Body of pancreas (tissue), 4 donors: Measurements from ENCODE around the gene TAS1R3. TPM values are rescaled to one million over a fixed set of nuclear protein-coding genes. Genes with fewer than 3 reads are reported as not detected.
A peak's percentile ranks its signal among the peaks of the same experiment; 100 is the strongest.

Source experiments
- ATAC-seq: fragments of 150-250 bp; one replicate; pipeline ENCODE4 v1.9.1; 2016
- DNase-seq, 4 donors: peaks; one replicate each; pipeline ENCODE4 v3.0.0-alpha.2; 2019
- H3K27ac ChIP-seq, 4 donors: fragments of 200-600 bp; sonication (generic); 1 replicate in 3 of 4; 2 replicates in 1 of 4; pipeline versions ENCODE4 v1.5.1 to v1.6.1; 2016 to 2019; ENCODE audit warnings: mild to moderate bottlenecking in 1 of 4, mixed read lengths in 1 of 4, moderate library complexity in 1 of 4
- H3K27me3 ChIP-seq, 2 donors: fragments of 200-600 bp; sonication (generic); one replicate each; pipeline ENCODE4 v1.6.0; 2016; ENCODE audit warnings: mild to moderate bottlenecking in 1 of 2
- H3K36me3 ChIP-seq, 2 donors: fragments of 200-600 bp; sonication (generic); replicated peaks in 1 of 2; 2 replicates each; pipeline ENCODE4 v1.5.1; 2016; ENCODE audit warnings: low read depth in 2 of 2; ENCODE audit not compliant: insufficient read depth in 1 of 2
- H3K4me1 ChIP-seq: fragments of 200-600 bp; sonication (generic); one replicate; pipeline ENCODE4 v1.6.0; 2016
- H3K4me3 ChIP-seq, 2 donors: fragments of 200-600 bp; sonication (generic); 1 replicate in 1 of 2; 2 replicates in 1 of 2; pipeline ENCODE4 v1.5.1; 2016 to 2019
- H3K9me3 ChIP-seq, 3 donors: fragments of 200-600 bp; sonication (generic); 1 replicate in 2 of 3; 2 replicates in 1 of 3; pipeline ENCODE4 v1.5.1; 2016
- CTCF ChIP-seq, 7 experiments: fragments of 450-650 bp in 4 of 7; fragments of 200-600 bp in 3 of 7; sonication (generic) in 3 of 7; IDR thresholded peaks; one replicate each; pipeline ENCODE4 v1.5.1; 2016 to 2019; ENCODE audit warnings: antibody characterized with exemption in 7 of 7
- POLR2A ChIP-seq, 3 donors: fragments of 450-650 bp; IDR thresholded peaks; one replicate each; pipeline ENCODE4 v1.6.1; 2016; ENCODE audit warnings: antibody characterized with exemption in 3 of 3, mild to moderate bottlenecking in 2 of 3
- WGBS, 2 donors: methylation state at CpG; one replicate each; pipeline ENCODE4 v1.1.5; 2017; 5-methylcytosine and 5-hydroxymethylcytosine counted together
- intact Hi-C: fragments of 100-400 bp; cut with DNase I; formaldehyde crosslinking; loops from one replicate; pipeline ENCODE4 v1.15.1; 2023
- total RNA-seq, 2 donors: library from RNA; depleted of rRNA; stranded (reverse); fragments of >200 nt; gene quantifications; one replicate each; pipeline ENCODE4 v1.1.0, GENCODE V29; 2016

Gene TAS1R3
- total RNA-seq, 2 donors from 2014 or later = 0.26 TPM; not detected in 1

- DNase-seq (no peak), ATAC-seq (no peak)
- intact Hi-C loops = no loop called here
- Histone ChIP-seq H3K27me3 (peaks cover 0 to 8% of the 10 kb centered on the region in 2 donors), H3K4me1 (peaks cover 14% of the 10 kb centered on the region), H3K27ac (no peak overlapping the region), H3K36me3 (no peaks in the 10 kb centered on the region), H3K4me3 (no peak overlapping the region), H3K9me3 (no peaks in the 10 kb centered on the region)
- TF ChIP-seq POLR2A (IDR thresholded peaks at IDR 0.05) = no peak
- no peak for TF ChIP-seq CTCF (IDR thresholded peaks at IDR 0.05)
- WGBS, 2 donors = 57 to 79% methylated on average over 12 to 24 of the region's 32 CpGs
Observed at GRCh38 chr1:1284221-1285101, 46.6 kb upstream of the TAS1R3 start.

GRCh38 chr1:1285102-1285571 is 45.9 kb upstream of the TAS1R3 start:
- WGBS, 2 donors = 89 to 100% methylated on average over 2 to 20 of the region's 22 CpGs
- ATAC-seq (no peak), DNase-seq (no peak)
- Histone ChIP-seq H3K27me3 (peaks cover 0 to 8% of the 10 kb centered on the region in 2 donors), H3K36me3 (no peaks in the 10 kb centered on the region), H3K4me1 (peaks cover 14% of the 10 kb centered on the region), H3K4me3 (no peak overlapping the region), H3K9me3 (no peaks in the 10 kb centered on the region), H3K27ac (no peak overlapping the region)
- intact Hi-C loops = no loop called here
- no peak for TF ChIP-seq POLR2A (IDR thresholded peaks at IDR 0.05)
- TF ChIP-seq CTCF (IDR thresholded peaks at IDR 0.05) = no peak

GRCh38 chr1:1285611-1286311 is 45.3 kb upstream of the TAS1R3 start:
- DNase-seq (peak in 1 of 4 donors; percentile 11), ATAC-seq (no peak)
- H3K27ac ChIP-seq = no peak overlapping the region
- TF ChIP-seq CTCF (IDR thresholded peaks at IDR 0.05) (no peak), POLR2A (IDR thresholded peaks at IDR 0.05) (no peak)
- peaks cover 14% of the 10 kb centered on the region for H3K4me1 ChIP-seq
- no peak overlapping the region for H3K4me3 ChIP-seq
- WGBS, 2 donors = 61 to 80% methylated on average over 5 to 30 of the region's 37 CpGs
- H3K36me3 ChIP-seq = no peaks in the 10 kb centered on the region
- peaks cover 0 to 8% of the 10 kb centered on the region in 2 donors for H3K27me3 ChIP-seq
- H3K9me3 ChIP-seq = no peaks in the 10 kb centered on the region
- intact Hi-C loops = no loop called here

GRCh38 chr1:1286313-1287261 is 44.5 kb upstream of the TAS1R3 start:
- Histone ChIP-seq H3K4me1 (peaks cover 14% of the 10 kb centered on the region), H3K36me3 (no peaks in the 10 kb centered on the region), H3K27me3 (peaks cover 0 to 8% of the 10 kb centered on the region in 2 donors), H3K4me3 (no peak overlapping the region), H3K9me3 (no peaks in the 10 kb centered on the region), H3K27ac (no peak overlapping the region)
- TF ChIP-seq POLR2A (IDR thresholded peaks at IDR 0.05) (no peak), CTCF (IDR thresholded peaks at IDR 0.05) (no peak)
- 56% methylated on average over 45 of the region's 50 CpGs; no CpG with 5 or more reads in 1 of the 2 donors for WGBS, 2 donors
- DNase-seq = no peak
- no peak for ATAC-seq
- intact Hi-C loops = no loop called here
